Trophoblast cell (in vitro differentiated cells and primary cell): ENCODE measurements around the gene ALG3.

Experiments
- DNase-seq, 2 donors: peaks; one replicate each; pipeline ENCODE4 v3.0.0-alpha.2; 2016
- H2AFZ ChIP-seq: 2 replicates; pipeline ENCODE4 v1.6.1; 2013; ENCODE audit warnings: low read length, moderate library complexity, mild to moderate bottlenecking; ENCODE audit not compliant: insufficient read depth, poor library complexity
- H2AK5ac ChIP-seq: 2 replicates; pipeline ENCODE4 v1.6.1; 2013; ENCODE audit warnings: mild to moderate bottlenecking, low read length
- H2BK120ac ChIP-seq: 2 replicates; pipeline ENCODE4 v1.6.1; 2013; ENCODE audit warnings: low read length, mild to moderate bottlenecking, moderate library complexity; ENCODE audit not compliant: insufficient read depth, poor library complexity
- H2BK12ac ChIP-seq: 2 replicates; pipeline ENCODE4 v1.6.1; 2013; ENCODE audit warnings: mild to moderate bottlenecking, low read length, moderate library complexity
- H2BK5ac ChIP-seq: 2 replicates; pipeline ENCODE4 v1.6.1; 2013; ENCODE audit warnings: low read length, low read depth, moderate library complexity, mild to moderate bottlenecking; ENCODE audit not compliant: poor library complexity
- H3K14ac ChIP-seq: 2 replicates; pipeline ENCODE4 v1.6.1; 2013; ENCODE audit warnings: mild to moderate bottlenecking, low read length
- H3K18ac ChIP-seq: 2 replicates; pipeline ENCODE4 v1.6.1; 2013; ENCODE audit warnings: mild to moderate bottlenecking, low read length
- H3K23ac ChIP-seq: 2 replicates; pipeline ENCODE4 v1.6.1; 2013; ENCODE audit warnings: low read length
- H3K27ac ChIP-seq: 2 replicates; pipeline ENCODE4 v1.5.1; 2013; ENCODE audit warnings: low read depth, mild to moderate bottlenecking, inconsistent platforms, low read length, moderate library complexity
- H3K27me3 ChIP-seq: 2 replicates; pipeline ENCODE4 v1.6.1; 2013; ENCODE audit warnings: inconsistent platforms, mild to moderate bottlenecking, low read length, moderate library complexity; ENCODE audit not compliant: insufficient read depth
- H3K36me3 ChIP-seq, 2 experiments: 1 replicate in 1 of 2; 2 replicates in 1 of 2; pipeline ENCODE4 v1.6.1; 2013; ENCODE audit warnings: low read length in 2 of 2, mild to moderate bottlenecking in 2 of 2, moderate library complexity in 1 of 2; ENCODE audit not compliant: insufficient read depth in 2 of 2, control insufficient read depth in 1 of 2
- H3K4ac ChIP-seq: 2 replicates; pipeline ENCODE4 v1.6.1; 2013; ENCODE audit warnings: low read depth, mild to moderate bottlenecking, low read length, moderate library complexity
- H3K4me1 ChIP-seq, 2 experiments: 1 replicate in 1 of 2; 2 replicates in 1 of 2; pipeline ENCODE4 v1.6.1; 2013; ENCODE audit warnings: low read length in 2 of 2, mild to moderate bottlenecking in 2 of 2, moderate library complexity in 1 of 2; ENCODE audit not compliant: insufficient read depth in 2 of 2, control insufficient read depth in 1 of 2
- H3K4me2 ChIP-seq: 2 replicates; pipeline ENCODE4 v1.6.1; 2013; ENCODE audit warnings: inconsistent platforms, mild to moderate bottlenecking, low read length, moderate library complexity
- H3K4me3 ChIP-seq: 2 replicates; pipeline ENCODE4 v1.5.1; 2013; ENCODE audit warnings: mild to moderate bottlenecking, low read depth, low read length, inconsistent platforms
- H3K79me1 ChIP-seq: one replicate; pipeline ENCODE4 v1.6.1; 2013; ENCODE audit warnings: low read length
- H3K79me2 ChIP-seq: 2 replicates; pipeline ENCODE4 v1.6.1; 2013; ENCODE audit warnings: low read length, mild to moderate bottlenecking; ENCODE audit not compliant: control insufficient read depth, insufficient read depth, poor library complexity
- H3K9ac ChIP-seq: 2 replicates; pipeline ENCODE4 v1.6.1; 2013; ENCODE audit warnings: mild to moderate bottlenecking, low read length
- H3K9me3 ChIP-seq: 2 replicates; pipeline ENCODE4 v1.6.1; 2013; ENCODE audit warnings: low read depth, mild to moderate bottlenecking, control low read depth, inconsistent platforms, low read length; ENCODE audit not compliant: insufficient read depth
- H4K12ac ChIP-seq: 2 replicates; pipeline ENCODE4 v1.6.1; 2013; ENCODE audit warnings: low read depth, mild to moderate bottlenecking, low read length, moderate library complexity
- H4K8ac ChIP-seq: 2 replicates; pipeline ENCODE4 v1.6.1; 2013; ENCODE audit warnings: low read depth, mild to moderate bottlenecking, low read length, moderate library complexity
- H4K91ac ChIP-seq: one replicate; pipeline ENCODE4 v1.6.1; 2013; ENCODE audit warnings: low read depth, mild to moderate bottlenecking, low read length, moderate library complexity
- WGBS: extraction: QIAGEN DNeasy Blood & Tissue Kit; methylation state at CpG from one replicate; pipeline ENCODE4 v1.1.7; 2013; ENCODE audit warnings: missing lambda C conversion rate; ENCODE audit not compliant: insufficient read length, insufficient coverage; ENCODE audit errors: extremely low coverage; 5-methylcytosine and 5-hydroxymethylcytosine counted together

The ALG3 gene

DNA sequence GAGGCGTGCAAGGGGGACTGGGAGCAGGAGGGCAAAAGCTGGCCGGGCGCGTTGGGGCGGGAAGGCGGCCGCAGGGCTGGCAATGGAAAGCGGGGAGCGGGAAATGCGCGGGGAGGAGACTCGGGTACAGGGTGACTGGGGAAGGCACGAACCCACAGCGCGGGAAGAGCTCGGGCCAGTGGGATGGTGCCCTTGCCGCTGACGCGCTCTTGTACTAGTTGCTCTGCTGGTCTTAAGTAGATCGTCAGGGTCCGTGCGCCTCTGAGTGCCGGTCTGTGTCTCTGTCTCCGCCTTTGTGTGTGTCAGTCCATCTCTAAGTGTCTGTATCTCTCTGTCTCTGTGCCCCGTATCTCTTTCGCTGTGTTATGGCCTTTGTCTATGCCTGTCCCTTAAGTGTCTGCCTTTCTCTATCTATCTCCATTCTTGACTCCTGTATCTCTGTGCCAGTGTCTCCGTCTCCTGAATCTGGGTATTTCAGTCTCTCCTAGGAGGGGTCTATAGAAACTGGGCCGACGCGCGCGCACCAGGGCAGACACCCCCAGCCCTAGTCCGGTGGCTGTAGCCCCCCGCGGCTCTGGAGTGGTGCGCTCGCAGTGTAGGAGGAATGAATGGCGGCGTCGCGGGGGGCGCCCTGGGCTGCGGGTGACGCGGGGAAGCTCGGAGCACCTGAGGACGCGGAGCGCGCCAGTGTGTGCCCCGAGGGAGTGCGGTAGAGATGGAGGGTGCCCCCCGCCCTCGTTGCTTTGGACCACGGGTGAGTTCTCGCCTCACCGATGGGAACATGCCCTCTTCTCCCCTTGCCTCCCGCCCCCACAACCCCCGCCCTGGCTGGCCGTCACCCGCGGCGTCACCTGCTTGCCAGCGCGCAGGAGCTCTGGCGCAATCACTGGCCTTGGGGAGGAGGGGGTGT is 13.3 kb upstream of the ALG3 start:
- H2BK12ac ChIP-seq, result no peak overlapping the region
- no CpG with 5 or more reads among the region's 66 CpGs for WGBS
- H3K4ac ChIP-seq, result no peak overlapping the region
- no peak overlapping the region for H4K12ac ChIP-seq
- peak overlapping the region; percentile 87 for H3K4me2 ChIP-seq
- H2AFZ ChIP-seq, result peak overlapping the region; percentile 14
- peaks cover 37% of the 10 kb centered on the region for H3K27me3 ChIP-seq
- H4K91ac ChIP-seq, result no peak overlapping the region
- no peak overlapping the region for H3K18ac ChIP-seq
- H2BK120ac ChIP-seq, result no peak overlapping the region
- H4K8ac ChIP-seq, result no peak overlapping the region
- no peaks in the 10 kb centered on the region for H3K79me2 ChIP-seq
- no peak overlapping the region for H3K23ac ChIP-seq
- H3K27ac ChIP-seq, result no peak overlapping the region
- no peak overlapping the region for H2BK5ac ChIP-seq
- H3K9ac ChIP-seq, result no peak overlapping the region
- no peaks in the 10 kb centered on the region for H3K79me1 ChIP-seq
- peak in 1 of 2 donors; percentile 40 for DNase-seq
- peaks cover 8% of the 10 kb centered on the region for H3K9me3 ChIP-seq
- H3K14ac ChIP-seq, result no peak overlapping the region
- H3K4me1 ChIP-seq, result peaks cover 15% of the 10 kb centered on the region in 2 experiments
- no peak overlapping the region for H2AK5ac ChIP-seq
- peak overlapping the region; percentile 64 for H3K4me3 ChIP-seq
- no peaks in the 10 kb centered on the region for H3K36me3 ChIP-seq

DNA sequence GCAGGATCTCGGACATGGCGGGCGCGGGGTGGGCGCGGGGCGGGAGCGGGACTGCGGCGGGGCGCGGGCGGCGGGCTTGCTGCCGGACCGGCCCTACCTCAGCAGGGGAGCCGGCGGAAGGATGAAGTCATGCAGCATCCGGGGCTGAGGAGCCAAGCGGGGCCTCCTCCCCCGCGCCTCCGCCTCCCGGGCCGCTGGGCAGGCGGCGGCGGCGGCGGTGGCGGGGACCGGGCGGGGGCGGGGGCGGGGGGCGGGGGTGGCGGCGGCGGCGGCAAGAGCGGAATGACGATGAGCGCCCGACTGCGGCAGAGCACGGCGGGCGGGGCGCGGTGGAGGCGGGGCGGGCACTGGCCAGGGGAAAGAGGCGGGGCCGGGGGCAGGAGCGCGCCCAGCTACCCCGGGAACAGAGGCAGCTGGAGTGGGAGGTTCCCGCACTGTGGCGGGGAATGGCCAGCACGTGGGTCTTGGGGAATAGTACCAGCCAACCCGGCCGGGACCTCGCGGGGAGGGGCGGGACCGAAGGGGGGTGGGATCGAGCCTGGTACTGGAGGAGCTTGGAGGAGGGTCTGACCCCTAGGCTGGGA is 12.6 kb upstream of the ALG3 start, which contains the start of gene CAMK2N2:
Gene CAMK2N2, minus strand, starts transcription at position 284 of the 584 bp plus-strand sequence. Its CDS starts 268 bp downstream, at position 16.
- no CpG with 5 or more reads among the region's 67 CpGs for WGBS
- Histone ChIP-seq H3K36me3 (no peaks in the 10 kb centered on the region), H3K18ac (no peak within 1 kb of the TSS)

DNA sequence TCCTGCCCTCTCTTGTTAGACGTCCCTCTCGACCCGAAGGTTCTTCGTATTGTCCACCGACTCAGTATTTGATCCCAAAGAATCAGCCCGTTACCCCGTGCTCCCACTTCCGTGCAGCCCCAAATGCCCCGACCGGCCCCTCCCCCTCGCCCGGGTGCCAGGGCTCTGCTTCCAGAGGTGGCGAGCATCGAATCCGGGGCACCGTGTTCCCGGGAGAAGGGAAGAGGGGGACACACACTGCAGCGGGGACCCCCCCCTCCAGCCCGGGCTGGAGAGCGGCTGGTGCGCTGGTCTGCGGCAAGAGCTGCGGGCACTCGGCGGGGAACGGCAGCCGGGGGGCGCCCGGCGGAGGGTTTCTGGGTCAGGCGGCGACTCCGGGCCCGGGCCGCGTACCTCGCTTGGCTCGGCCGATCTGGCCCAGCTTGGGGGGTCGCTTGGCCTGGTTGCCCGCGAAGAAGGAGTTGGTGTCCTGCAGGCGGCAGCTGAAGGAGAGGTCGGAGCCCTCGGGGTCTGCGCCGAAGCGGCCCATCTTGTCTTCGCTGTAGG is 12.0 kb upstream of the ALG3 start:
- H3K4ac ChIP-seq, result no peak overlapping the region
- H3K4me3 ChIP-seq, result peak overlapping the region; percentile 68
- no peak overlapping the region for H4K91ac ChIP-seq
- H3K27me3 ChIP-seq, result peaks cover 37% of the 10 kb centered on the region
- H2BK12ac ChIP-seq, result no peak overlapping the region
- H2BK120ac ChIP-seq, result no peak overlapping the region
- no peak for DNase-seq
- peaks cover 15% of the 10 kb centered on the region in 2 experiments for H3K4me1 ChIP-seq
- no peak overlapping the region for H3K18ac ChIP-seq
- no peak overlapping the region for H3K9ac ChIP-seq
- H3K36me3 ChIP-seq, result no peaks in the 10 kb centered on the region
- no peak overlapping the region for H2AFZ ChIP-seq
- H4K8ac ChIP-seq, result no peak overlapping the region
- WGBS, result no CpG with 5 or more reads among the region's 49 CpGs
- H2BK5ac ChIP-seq, result no peak overlapping the region
- peak overlapping the region; percentile 81 for H3K4me2 ChIP-seq
- H2AK5ac ChIP-seq, result no peak overlapping the region
- H3K23ac ChIP-seq, result no peak overlapping the region
- no peak overlapping the region for H3K14ac ChIP-seq
- no peaks in the 10 kb centered on the region for H3K79me1 ChIP-seq
- H3K27ac ChIP-seq, result no peak overlapping the region
- no peaks in the 10 kb centered on the region for H3K79me2 ChIP-seq
- H4K12ac ChIP-seq, result no peak overlapping the region
- peaks cover 8% of the 10 kb centered on the region for H3K9me3 ChIP-seq

More for the DNA sequence above, 12.6 kb upstream of the ALG3 start, which contains the start of gene CAMK2N2:
- Histone ChIP-seq H3K23ac (no peak within 1 kb of the TSS), H3K27ac (no peak within 1 kb of the TSS), H3K79me2 (no peaks in the 10 kb centered on the region), H4K91ac (no peak within 1 kb of the TSS), H3K79me1 (no peaks in the 10 kb centered on the region), H3K14ac (no peak within 1 kb of the TSS), H2BK5ac (no peak within 1 kb of the TSS), H4K8ac (no peak within 1 kb of the TSS), H3K4ac (no peak within 1 kb of the TSS), H2BK120ac (no peak within 1 kb of the TSS), H2AFZ (peak within 1 kb of the TSS; percentile 14), H2AK5ac (no peak within 1 kb of the TSS), H3K4me3 (peak within 1 kb of the TSS; percentile 68), H3K27me3 (peaks cover 37% of the 10 kb centered on the region), H3K9ac (no peak within 1 kb of the TSS), H3K4me1 (peaks cover 15% of the 10 kb centered on the region in 2 experiments), H2BK12ac (no peak within 1 kb of the TSS), H4K12ac (no peak within 1 kb of the TSS), H3K9me3 (peaks cover 8% of the 10 kb centered on the region), H3K4me2 (peak within 1 kb of the TSS; percentile 87)
- peak in 1 of 2 donors; percentile 50 for DNase-seq

DNA sequence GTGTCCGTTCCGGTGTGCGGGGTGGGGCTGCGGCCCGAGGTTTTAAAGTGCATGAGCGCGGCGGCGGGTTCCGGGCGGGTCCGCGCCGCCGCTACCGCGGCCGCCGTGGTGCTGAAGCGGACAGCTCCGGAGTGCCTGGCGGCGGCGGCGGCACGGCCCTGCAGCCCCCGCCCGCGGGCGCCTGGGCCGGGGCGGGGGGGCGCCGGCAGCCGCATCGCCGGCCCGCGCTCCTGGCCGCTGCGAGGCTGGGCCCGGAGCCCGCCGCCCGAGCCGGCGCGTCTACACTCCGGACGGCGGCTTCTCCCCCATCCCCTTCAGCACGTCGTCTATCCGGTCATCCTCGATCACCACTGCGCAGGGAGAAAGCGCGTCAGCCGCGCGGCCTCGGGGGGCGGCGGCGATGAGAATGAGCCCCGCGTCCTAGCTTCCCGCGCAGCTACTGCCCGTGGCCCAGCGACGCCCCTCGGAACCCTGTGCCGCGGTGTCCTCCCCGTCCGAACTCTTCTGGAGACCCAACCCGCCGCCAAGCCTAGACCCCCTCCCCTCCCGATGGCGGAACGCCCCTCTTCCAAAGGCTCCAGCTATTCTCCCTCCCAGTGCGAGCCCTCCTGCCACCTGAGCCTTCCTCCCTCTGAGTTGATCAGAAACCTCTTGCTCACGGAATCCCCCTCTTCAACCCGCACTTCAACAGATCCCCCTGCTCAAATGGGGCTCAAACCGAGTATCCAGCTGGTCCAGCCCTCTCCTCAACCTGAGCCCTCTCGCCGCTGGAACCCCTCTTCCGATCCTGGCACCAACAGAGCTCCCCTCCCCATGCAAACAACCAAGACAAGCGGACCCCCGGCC is 11.3 kb upstream of the ALG3 start:
- Histone ChIP-seq H4K8ac (no peak overlapping the region), H3K79me1 (no peaks in the 10 kb centered on the region), H3K14ac (no peak overlapping the region), H3K36me3 (no peaks in the 10 kb centered on the region), H2BK5ac (no peak overlapping the region), H2AK5ac (no peak overlapping the region), H3K4me3 (no peak overlapping the region), H3K4ac (no peak overlapping the region), H2BK12ac (no peak overlapping the region), H2AFZ (no peak overlapping the region), H3K4me1 (peaks cover 15% of the 10 kb centered on the region in 2 experiments), H3K9ac (no peak overlapping the region), H3K4me2 (peak overlapping the region; percentile 81), H4K12ac (no peak overlapping the region), H4K91ac (no peak overlapping the region), H3K79me2 (no peaks in the 10 kb centered on the region), H3K18ac (no peak overlapping the region), H3K9me3 (peaks cover 8% of the 10 kb centered on the region), H2BK120ac (no peak overlapping the region), H3K23ac (no peak overlapping the region), H3K27ac (no peak overlapping the region), H3K27me3 (peaks cover 37% of the 10 kb centered on the region)
- WGBS, result no CpG with 5 or more reads among the region's 91 CpGs
- peak in 1 of 2 donors; percentile 47 for DNase-seq
